Measurements from ENCODE around the gene SUSD6.
"Not testable (repeated sequence)": the region's sequence is repeated elsewhere in the genome, so short reads cannot be mapped to it uniquely, and the experiment has no call there.

Gene SUSD6

GRCh38 chr14:69699243-69699642, 87.8 kb downstream of the SUSD6 start:
- not testable (repeated sequence) for DNase-seq

- DNase-seq, result no peak
These were observed 88.4 kb downstream of the SUSD6 start for GRCh38 chr14:69699748-69700303.

GRCh38 chr14:69700575-69700974, 89.2 kb downstream of the SUSD6 start:
- no peak for DNase-seq

- no peak for DNase-seq
These were observed 89.9 kb downstream of the SUSD6 start for GRCh38 chr14:69701291-69701690.

GRCh38 chr14:69701857-69702256, 90.5 kb downstream of the SUSD6 start:
- DNase-seq, result no peak

DNA sequence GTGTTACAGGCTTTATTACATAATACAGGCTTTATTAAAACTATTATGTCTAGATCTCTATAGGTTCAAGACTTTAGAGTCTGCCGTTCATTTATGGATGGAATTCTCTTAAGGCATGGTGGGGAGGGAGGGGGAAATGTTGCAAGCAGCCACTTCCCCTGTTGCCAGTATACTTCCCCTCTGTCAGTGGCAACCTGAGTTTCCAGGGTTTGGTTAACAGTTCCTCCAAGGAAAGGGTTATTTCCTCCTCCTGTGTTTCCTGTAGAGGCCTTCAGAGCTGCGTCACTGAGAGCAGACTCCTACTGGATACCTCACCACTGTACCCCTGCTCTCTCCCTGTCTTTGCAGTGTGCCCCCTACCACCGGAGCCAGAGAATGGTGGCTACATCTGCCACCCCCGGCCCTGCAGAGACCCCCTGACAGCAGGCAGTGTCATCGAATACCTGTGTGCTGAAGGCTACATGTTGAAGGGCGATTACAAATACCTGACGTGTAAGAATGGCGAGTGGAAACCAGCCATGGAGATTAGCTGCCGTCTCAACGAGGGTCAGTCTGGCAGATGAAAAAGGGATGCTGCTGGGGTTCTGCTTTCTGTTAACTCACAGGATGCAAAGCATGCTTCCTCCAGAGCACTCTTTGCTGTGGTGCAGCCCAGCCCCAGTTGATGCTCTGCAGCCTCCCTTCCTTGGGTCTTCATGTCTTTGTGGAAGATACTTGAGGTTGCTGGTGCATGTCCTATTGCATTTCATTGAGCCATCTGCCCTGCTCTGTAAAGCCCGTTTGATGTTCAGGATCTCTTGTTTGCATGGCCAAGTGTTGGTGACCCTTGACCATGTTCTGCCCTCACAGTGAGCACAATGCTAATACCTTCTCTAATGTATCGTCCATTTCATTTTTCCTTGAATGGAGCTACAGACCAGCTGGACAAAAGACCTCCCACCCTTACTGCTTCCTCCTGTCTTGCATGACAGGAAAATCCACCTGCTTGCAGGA, 91.9 kb downstream of the SUSD6 start:
- peak in 1 of 2 donors; percentile 26 for DNase-seq

GRCh38 chr14:69704319-69704718, 92.9 kb downstream of the SUSD6 start:
- DNase-seq, result no peak

- DNase-seq, result no peak
These were observed 94.3 kb downstream of the SUSD6 start for GRCh38 chr14:69705706-69706105.

DNA sequence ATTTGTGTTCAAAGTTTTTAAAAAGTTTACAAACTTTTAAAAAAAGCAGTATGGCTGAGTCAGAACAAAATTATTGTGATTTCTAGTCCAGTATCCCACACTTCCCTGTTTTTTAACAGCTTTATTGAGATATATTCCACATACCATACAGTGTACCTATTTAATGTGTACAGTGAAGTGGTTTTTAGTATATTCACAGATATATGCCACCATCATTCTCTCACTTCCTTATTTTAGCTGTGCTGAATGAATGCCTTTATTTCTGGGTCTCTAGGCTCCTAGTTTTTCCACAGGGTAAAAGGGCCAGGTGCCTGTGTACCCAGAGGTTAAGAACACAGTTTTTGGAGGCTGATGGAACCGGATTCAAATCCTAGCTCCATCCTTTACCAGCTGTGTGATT, 96.7 kb downstream of the SUSD6 start:
- no peak for DNase-seq

- peak; percentile 18 to 30 for DNase-seq
These were observed 97.5 kb downstream of the SUSD6 start for GRCh38 chr14:69708586-69709560.

GRCh38 chr14:69710378-69710777, 99.0 kb downstream of the SUSD6 start:
- no peak for DNase-seq

DNA sequence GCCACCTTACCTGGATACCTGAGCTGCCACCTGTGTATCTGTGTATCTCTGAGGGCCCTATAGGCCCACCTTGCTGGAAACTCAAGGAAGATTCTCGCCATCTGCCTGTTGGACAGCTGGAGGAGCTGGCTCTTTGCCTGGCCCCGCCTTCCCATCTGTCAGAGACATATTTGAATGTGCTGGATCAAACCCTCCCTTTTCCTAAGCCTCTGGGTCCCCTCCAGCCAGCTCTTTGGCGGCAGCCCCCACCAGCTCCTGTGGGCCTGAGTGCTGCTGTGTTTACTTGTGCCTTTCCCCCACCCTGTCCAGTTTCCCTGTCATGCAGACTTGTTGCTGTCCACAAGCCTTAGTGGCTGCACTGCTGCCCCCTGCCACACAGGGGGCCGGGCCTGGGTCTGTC, 99.7 kb downstream of the SUSD6 start:
- no peak for DNase-seq

- no peak for DNase-seq
These were observed 100.1 kb downstream of the SUSD6 start for GRCh38 chr14:69711477-69711876.

- no peak for DNase-seq
These were observed 100.6 kb downstream of the SUSD6 start for GRCh38 chr14:69711881-69712560.

DNA sequence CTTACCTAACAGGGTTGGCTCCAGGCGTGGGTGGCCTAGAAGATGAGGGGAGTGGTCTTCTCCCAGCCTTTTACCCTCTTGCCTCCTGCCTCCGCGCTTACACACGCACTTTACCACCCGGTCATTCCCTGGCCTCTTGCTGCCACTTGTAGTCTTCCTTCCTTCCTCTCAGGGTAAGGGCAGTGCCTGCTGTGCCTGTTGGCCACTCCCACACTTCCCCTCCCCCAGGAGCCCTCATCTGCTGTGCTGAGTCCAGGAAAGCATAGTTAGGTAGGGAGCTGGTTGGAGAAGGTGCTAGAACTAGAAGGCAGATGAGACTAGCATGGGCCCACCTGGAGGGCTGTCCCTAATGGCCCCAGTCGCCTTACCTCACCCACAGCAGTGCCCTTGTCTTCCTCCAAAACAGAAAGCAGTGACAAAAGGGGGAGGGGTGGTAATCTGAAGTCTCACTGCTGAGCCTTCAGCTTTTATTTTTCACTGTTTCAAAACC, 101.2 kb downstream of the SUSD6 start:
- DNase-seq, result no peak

- no peak for DNase-seq
These were observed 101.9 kb downstream of the SUSD6 start for GRCh38 chr14:69713209-69713781.

- DNase-seq, result no peak
These were observed 102.7 kb downstream of the SUSD6 start for GRCh38 chr14:69713993-69714679.

DNA sequence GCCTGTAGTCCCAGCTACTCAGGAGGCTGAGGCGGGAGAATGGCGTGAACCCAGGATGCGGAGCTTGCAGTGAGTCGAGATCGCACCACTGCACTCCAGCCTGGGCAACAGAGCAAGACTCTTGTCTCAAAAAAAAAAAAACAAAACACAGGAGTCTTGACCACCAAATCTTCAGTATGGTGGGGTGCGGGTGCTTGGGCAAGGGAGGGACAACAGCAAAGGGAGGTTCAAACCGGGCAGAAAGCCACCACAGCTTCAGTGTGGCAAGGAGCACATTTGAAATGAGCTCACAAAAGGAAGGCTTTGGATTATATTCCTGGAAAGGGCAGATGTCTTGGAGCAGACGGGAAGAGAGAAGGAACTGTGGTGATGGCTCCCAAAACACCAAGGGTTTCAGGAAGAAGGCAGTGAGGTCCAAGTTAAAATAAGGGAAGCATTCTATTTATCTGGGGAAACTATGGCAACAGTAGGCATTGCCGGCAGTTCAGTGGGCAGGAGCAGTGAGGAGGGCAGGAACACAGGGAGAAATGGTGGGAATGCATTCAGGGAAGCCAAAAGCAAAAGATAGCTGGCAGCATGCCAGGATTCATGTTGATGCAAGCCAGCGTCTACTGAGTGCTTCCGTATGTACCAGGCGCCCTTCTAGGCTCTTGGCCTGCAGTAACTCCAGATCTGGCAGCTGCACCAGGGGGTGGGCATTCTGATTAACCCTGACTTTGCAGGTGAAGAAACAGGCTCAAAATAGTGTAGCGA, 104.5 kb downstream of the SUSD6 start:
- no peak for DNase-seq

- DNase-seq, result peak; percentile 58 to 61
These were observed 105.2 kb downstream of the SUSD6 start for GRCh38 chr14:69716478-69717187.

- not testable (repeated sequence) for DNase-seq
These were observed 107.2 kb downstream of the SUSD6 start for GRCh38 chr14:69718614-69719013.
